T-helper 22 cell (primary cell): ENCODE measurements around the gene CARD19.

ENCODE experiments used
- DNase-seq: peaks from one replicate; pipeline ENCODE4 v3.0.0-alpha.2; 2020; ENCODE audit warnings: low read depth

Gene CARD19

DNA sequence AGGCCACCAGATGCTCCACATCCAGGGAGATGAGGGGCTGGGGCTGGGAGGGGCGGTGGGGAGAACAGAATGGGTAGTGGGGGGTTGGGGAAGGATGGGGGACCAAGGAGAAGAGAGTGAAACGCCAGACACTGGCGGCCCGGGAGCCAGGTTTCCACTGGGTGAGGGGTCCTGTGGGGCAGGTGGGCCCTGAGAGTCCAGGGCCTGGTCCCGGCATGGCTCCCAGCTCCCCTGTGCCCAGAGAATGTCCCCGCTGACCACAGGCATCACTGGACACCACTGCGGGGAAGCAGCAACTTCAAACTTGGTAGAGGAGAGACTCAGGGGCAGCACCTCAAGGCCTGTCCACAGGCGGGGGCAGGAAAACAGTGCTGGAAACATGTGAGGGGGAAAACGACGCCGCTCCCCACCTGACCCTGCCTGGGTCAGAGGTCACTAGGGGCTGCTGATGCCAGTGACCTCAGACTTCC is 24.9 kb downstream of the CARD19 start:
- DNase-seq, result no peak

DNA sequence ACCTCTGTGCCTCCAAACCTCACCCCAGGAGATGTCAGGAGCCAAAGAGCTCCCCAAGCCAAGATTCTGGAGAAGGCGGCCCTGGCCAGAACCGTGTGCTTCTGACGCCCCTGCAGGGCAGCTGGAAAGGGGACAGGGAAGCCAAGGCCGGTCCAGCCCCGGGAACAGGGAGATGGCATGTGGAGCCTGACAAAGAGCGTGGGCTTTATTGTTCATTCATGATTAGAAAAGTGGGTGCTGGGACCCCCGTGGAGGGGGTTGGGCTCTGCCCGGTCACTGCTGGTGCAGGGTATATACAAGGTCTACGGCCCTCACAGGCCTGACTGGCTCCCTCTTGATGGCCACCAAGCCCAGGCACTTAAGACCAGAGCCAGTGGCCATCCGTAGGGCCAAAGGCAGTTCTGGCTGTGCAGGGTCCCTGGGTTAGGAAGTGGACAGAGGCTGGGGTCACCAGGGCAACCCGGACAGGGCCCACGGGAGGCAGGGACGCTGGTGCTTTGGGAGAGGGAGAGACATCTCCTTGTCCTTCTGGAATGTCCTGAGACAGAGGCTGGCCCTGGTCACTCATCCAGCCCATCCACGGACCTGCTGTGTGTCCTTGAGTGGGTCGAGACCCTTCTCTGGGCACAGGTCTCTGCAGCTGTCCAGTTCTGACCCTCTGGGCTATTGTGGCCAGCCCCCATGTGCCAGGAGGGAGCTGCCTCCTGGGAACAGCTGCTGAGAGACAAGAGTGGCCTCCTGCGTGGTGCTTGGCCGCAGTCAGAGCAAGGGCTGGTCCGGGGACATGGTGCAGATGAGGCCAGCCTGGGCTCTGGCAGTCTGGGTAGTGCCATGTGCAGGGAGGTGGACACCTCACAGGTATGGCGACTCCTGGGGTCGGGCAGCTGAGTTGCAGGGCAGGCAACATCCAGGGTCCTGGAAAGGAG is 25.6 kb downstream of the CARD19 start:
- no peak for DNase-seq

DNA sequence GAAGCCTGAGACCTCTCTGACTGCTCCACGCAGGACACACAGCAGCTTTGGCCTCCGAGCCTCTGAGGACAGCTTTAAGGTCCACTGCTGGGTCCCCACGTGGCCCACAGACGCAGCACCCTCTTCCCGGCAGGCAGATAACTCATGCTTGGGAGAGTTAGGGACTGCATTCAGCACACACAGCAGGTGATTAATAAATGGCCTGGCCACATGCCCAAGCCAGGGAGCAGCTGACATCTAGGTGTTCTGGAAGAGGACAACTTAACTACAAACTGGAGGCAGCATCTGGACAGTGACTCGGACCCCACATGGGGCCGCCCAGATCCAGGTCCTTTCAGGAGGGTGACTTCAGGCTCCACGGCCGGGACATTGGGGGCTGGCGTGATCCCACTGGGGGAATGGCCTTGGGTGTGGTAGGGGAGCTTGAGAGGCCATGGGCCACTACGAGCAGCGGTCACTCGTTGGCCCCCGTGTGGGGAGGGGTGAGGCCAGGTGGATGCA is 26.8 kb downstream of the CARD19 start:
- DNase-seq, result no peak

- DNase-seq, result no peak
Measured at GRCh38 chr9:93123561-93124283, 27.7 kb downstream of the CARD19 start.

GRCh38 chr9:93124793-93125192 is 28.8 kb downstream of the CARD19 start:
- DNase-seq, result no peak

- DNase-seq, result no peak
Measured at GRCh38 chr9:93125331-93125894, 29.4 kb downstream of the CARD19 start.

GRCh38 chr9:93126151-93126781 is 30.2 kb downstream of the CARD19 start:
- DNase-seq, result no peak

DNA sequence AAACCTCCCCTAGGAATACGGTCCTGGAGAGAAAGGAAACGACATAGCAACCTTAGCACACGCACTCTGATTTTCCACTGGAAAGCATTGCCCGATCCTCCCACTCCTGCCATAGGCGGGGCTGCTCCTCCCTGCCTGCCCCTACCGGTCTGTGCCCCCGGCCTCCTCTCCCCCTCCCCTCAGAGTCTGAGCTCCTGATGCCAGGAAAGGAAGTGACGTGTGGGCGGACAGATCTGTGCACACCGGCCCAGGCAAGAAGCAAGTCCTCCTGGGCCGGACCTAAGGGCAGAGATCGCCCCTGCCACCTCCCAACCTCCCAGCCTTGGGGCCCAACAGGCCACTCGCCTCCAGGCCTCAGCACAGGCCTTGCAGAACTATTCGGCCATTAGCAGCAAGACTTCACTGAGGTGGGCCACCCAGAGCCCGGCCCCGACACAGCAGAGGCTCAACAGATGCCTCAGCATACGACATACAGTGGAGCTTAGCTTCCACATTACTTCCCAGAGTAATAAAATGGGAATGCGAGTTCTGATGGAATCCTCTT is 30.9 kb downstream of the CARD19 start:
- DNase-seq, result no peak

GRCh38 chr9:93127395-93127911 is 31.4 kb downstream of the CARD19 start:
- DNase-seq, result no peak

DNA sequence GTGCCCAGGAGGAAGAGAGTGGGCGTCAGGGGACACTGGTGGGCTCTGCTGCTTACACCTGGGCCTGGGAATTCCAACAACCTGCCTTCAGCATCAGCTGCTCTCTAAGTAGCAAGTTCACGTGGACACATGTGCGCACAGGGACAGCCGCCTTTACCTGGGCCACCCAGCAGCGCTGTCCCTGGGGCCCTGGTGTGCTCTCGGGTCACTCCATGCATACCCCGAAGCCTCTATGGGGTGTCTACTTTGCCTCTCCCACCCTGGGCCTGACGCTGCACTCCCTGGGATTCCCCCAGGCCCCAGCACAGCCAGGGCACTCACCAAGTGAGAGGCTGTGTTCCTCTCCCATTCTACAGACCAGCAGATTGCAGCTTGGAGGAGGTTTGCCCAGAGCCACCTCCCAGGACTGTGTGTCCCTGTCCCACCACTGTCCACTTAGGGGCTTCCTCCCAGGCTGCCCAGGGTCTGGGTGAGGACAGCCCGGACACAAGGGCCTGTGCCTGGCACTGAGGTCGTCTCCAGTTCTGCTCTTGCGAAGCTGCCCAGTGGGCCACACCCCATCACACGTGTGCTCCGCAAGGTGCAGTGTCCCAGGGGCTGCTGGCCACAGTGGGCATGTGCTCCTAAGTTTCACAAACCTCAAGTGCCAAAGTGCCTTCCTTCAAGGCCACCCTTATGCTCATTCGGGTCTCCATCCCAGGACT is 32.1 kb downstream of the CARD19 start:
- DNase-seq, result no peak

- no peak for DNase-seq
Measured at GRCh38 chr9:93128715-93129224, 32.8 kb downstream of the CARD19 start.

DNA sequence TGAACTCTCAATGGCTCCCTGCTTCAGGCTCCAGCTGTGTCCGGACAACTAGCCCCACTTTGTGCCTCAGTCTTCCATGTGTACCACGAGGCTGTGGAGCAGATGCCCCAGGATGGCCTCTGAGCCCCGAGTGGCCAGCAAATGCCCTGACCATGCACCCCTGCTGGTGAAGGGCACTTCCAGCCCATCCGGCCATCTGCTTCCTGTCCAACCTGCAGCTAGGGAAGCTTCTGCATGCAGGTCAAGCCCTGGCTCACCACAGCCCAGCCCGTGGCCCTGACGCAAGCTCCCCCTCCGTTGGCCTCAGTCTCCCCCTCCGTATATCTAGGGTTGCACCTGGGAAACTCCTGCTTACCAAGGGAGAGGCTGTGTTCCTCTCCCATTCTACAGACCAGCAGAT is 33.3 kb downstream of the CARD19 start:
- DNase-seq, result no peak

DNA sequence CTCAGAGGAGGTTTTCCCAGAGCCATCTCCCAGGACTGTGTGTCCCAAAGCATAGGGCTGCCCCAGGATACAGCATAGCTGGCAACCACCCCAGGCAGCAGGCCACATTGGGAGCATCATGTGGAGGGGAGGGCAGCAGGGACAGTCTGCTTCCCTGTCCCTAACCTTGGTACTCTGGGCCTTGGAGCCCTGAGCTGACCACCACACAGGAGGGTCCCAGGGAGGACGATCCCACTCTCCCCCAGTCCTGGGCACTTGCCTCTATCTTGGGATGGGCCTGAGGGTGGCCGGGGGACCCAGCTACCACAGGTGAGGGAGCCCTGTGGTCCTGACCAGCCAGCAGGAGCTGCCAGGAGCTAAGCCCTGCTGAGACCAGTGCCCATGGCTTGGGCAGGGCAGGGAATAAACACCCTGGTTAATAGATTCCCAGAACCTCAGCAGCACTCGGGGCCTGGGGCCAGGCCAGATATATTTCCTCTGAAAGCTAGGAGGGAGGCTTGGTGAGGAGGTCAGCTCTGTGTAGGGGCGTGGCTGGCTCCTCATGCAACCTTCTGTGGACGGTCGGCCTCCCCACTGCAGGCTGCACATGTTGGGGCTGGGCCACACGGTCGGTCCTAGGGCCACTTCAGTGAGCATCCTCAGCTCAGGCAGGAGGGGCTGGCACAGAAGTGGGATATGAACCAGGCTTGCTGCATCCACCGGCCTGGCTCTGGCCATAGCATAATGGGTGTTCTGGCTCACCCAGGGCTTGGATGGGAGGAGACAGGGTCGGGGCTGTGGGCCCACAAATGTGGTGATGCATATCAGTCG is 33.9 kb downstream of the CARD19 start:
- no peak for DNase-seq

DNA sequence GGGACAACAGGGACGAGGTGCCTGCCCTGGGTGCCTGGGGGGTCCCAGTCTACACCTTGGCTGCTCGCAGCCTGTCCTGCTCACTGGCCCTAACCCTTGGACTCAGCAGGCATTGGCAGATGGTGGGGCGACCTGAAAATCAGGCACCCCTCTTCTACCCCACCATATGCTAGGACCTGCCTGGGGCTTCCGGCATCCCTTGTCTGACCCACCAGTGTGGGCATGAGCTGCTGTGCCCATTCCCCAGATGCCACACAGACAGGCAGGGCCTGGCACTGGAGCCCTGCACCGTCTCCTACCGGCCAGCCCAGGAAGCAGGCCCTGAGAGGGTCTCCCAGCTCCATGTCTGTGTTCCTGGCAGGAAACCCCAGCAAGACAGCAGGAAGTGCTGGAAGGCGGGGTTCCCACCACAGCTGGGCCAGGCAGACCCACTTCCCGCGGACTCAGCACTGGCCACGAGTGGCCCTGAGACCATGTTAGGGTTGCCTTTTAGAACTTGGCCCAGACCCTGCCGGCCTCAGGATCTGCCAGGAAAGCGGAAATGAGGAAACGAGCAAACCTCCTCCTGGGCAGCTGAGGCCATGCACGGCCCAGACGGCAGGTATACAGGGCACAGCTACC is 35.0 kb downstream of the CARD19 start:
- DNase-seq, result no peak

- DNase-seq, result no peak
Measured at GRCh38 chr9:93131599-93132286, 35.7 kb downstream of the CARD19 start.

DNA sequence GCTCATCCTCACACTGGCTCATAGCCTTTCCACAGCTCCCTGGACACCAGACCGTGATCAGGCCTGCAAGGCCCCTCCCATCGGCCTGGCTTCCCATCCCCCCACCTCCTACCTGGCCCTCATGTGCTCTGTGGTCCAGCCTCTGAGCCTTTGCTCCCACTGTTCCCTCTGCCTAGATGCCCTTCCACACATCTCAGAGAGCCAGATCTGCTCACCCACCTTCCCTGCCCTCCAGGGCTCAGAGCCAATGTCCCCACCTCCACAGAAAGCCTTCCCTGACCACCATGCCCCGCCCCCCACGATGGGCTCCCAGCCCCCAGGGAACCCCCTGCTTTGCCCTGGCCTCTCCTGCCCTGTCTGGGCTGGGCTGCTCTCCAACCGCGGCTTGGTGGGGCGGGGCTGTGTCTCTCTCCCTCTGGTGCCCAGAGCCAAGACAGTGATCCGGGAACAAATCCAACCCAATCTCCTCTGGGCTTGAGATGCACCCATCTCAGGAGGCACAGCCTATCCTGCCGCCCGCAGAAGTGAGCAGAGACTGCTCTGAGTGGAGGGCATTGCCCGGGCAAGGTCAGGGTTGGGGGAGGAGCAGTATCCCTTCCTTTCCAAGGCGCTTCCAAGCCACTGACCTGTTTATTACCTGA is 36.4 kb downstream of the CARD19 start:
- DNase-seq, result no peak

DNA sequence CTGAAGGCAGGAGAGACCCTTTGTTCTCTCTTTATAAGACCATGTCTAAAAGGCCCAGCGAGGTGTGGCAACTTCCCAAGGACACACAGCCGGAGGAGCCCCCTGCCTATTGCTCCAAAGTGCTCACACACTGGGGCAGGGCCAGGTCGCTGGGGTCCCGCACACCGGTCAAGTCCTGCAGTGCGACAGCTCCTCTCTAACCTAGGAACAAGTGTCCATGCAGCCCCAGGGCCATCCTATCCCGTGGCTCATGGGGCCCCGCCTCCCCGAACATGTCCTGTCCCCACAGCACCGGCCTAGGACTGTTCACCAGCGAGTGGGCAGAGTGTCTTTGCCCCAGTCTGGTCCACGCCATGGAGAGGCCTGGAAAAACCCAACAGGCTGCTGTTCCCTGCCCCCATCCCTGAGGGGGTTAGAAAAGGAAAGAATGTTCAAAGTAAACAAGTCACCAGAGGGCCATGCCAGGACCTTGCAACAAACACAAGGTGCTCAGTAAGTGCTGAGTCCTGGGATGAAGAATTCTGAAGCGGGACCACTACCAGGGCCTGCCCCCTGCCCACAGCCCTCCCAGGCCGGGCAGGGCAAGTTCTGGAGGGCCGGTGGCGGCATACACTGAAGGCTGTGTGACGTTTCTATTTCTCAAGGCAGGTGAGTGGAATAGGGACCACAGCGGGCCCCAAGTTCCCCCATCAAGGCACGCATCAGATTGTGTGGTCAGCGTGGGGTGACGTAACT is 37.1 kb downstream of the CARD19 start:
- peak; percentile 66 for DNase-seq

DNA sequence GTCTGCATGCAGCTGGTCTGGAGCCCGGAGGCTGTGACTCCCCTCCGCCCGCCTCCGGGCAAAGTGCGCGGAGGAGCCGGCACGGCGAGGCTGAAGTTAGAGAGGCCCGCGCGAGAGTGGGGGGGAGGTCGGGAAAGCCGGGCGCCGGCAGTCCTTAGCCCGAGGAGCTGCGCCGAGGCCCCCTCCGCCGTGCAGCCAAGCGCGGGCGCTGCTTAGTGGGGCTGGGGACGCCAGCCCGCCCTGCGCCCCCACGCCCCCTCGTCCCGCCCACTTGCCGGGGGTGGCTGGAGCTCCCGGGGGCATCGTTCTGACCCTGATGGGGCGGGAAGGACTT is 37.6 kb downstream of the CARD19 start:
- DNase-seq, result no peak
